ENCODE measurements around the gene INSYN1. TPM values are rescaled to one million over a fixed set of nuclear protein-coding genes. Genes with fewer than 3 reads are reported as not detected.
"Not testable (repeated sequence)": the region's sequence is repeated elsewhere in the genome, so short reads cannot be mapped to it uniquely, and the experiment has no call there.

Gene INSYN1
- total RNA-seq, 8 experiments from 2014 or later: 0.49 to 46.6 (median 26.5) TPM

- ATAC-seq (replicated peaks in 6 of 8): peak in 2 of 8 experiments; percentile 11 to 23
- H3K4me1 ChIP-seq (replicated peaks in 1 of 2): peaks cover 47 to 66% of the 10 kb centered on the region in 2 donors
- no peak overlapping the region for H3K4me3 ChIP-seq
- in situ Hi-C loops (cut with MboI; ENCODE audit: low pct_unique_long_range_greater_than_20kb in 2 of 9, low sequenced_read_pairs in 9 of 9, unreplicated experiment in 9 of 9): no loop called here
- 29 to 100% (median 90%) methylated on average over 1 to 4 of the region's 25 CpGs; no CpG with 5 or more reads in 6 of the 10 experiments for WGBS, 10 experiments
- H3K27ac ChIP-seq: peak overlapping the region; percentile 17 to 56
These were observed 12.8 kb downstream of the INSYN1 start for GRCh38 chr15:73740152-73741048.

GRCh38 chr15:73737535-73737934 lies 15.6 kb downstream of the INSYN1 start:
- 37 to 80% (median 40%) methylated on average over 1 to 3 of the region's 7 CpGs; no CpG with 5 or more reads in 6 of the 10 experiments for WGBS, 10 experiments
- H3K4me1 ChIP-seq (replicated peaks in 1 of 2): peaks cover 41 to 46% of the 10 kb centered on the region in 2 donors
- no peak overlapping the region for H3K27ac ChIP-seq
- in situ Hi-C loops (cut with MboI; ENCODE audit: low pct_unique_long_range_greater_than_20kb in 2 of 9, low sequenced_read_pairs in 9 of 9, unreplicated experiment in 9 of 9): no loop called here
- ATAC-seq (replicated peaks in 6 of 8): peak in 5 of 8 experiments; percentile 10 to 71 (median 49)
- no peak overlapping the region for H3K4me3 ChIP-seq

- 7% methylated on average over 3 of the region's 3 CpGs; no CpG with 5 or more reads in 9 of the 10 experiments for WGBS, 10 experiments
- peak in 4 of 8 experiments; percentile 9 to 52 (median 24) for ATAC-seq (replicated peaks in 6 of 8)
These were observed 20.2 kb downstream of the INSYN1 start for GRCh38 chr15:73732930-73733329.

GRCh38 chr15:73732051-73732450 lies 21.1 kb downstream of the INSYN1 start:
- H3K27ac ChIP-seq; ATAC-seq (replicated peaks in 6 of 8); in situ Hi-C loops (cut with MboI; ENCODE audit: low pct_unique_long_range_greater_than_20kb in 2 of 9, low sequenced_read_pairs in 9 of 9, unreplicated experiment in 9 of 9); H3K4me3 ChIP-seq: not testable (repeated sequence)
- peaks cover 4 to 14% of the 10 kb centered on the region in 2 donors for H3K4me1 ChIP-seq (replicated peaks in 1 of 2)
- WGBS, 10 experiments: 60 to 90% methylated on average over 1 to 2 of the region's 29 CpGs; no CpG with 5 or more reads in 8 of the 10 experiments

More at GRCh38 chr15:73732930-73733329, 20.2 kb downstream of the INSYN1 start:
- in situ Hi-C loops (cut with MboI; ENCODE audit: low pct_unique_long_range_greater_than_20kb in 2 of 9, low sequenced_read_pairs in 9 of 9, unreplicated experiment in 9 of 9): no loop called here
- Histone ChIP-seq H3K27ac (no peak overlapping the region), H3K4me3 (no peak overlapping the region), H3K4me1 (replicated peaks in 1 of 2) (peaks cover 13 to 18% of the 10 kb centered on the region in 2 donors)

GRCh38 chr15:73727330-73727976 lies 25.7 kb downstream of the INSYN1 start:
- in situ Hi-C loops (cut with MboI; ENCODE audit: low pct_unique_long_range_greater_than_20kb in 2 of 9, low sequenced_read_pairs in 9 of 9, unreplicated experiment in 9 of 9): no loop called here
- Histone ChIP-seq H3K27ac (no peak overlapping the region), H3K4me1 (replicated peaks in 1 of 2) (peaks cover 23 to 31% of the 10 kb centered on the region in 2 donors), H3K4me3 (no peak overlapping the region)
- WGBS, 10 experiments: 62 to 100% (median 91%) methylated on average over 1 to 4 of the region's 7 CpGs; no CpG with 5 or more reads in 5 of the 10 experiments
- peak in 5 of 8 experiments; percentile 38 to 94 (median 73) for ATAC-seq (replicated peaks in 6 of 8)

- WGBS, 10 experiments: 21 to 80% (median 58%) methylated on average over 1 to 3 of the region's 3 CpGs; no CpG with 5 or more reads in 3 of the 10 experiments
- in situ Hi-C loops (cut with MboI; ENCODE audit: low pct_unique_long_range_greater_than_20kb in 2 of 9, low sequenced_read_pairs in 9 of 9, unreplicated experiment in 9 of 9): loop anchor here in 4 of 9 experiments (25.0 kb wide), 3 partner anchors 162 to 412 kb away; no protein-coding TSS in a partner anchor
- Histone ChIP-seq H3K4me3 (no peak overlapping the region), H3K4me1 (replicated peaks in 1 of 2) (peaks cover 37 to 43% of the 10 kb centered on the region in 2 donors), H3K27ac (no peak overlapping the region)
- peak in 5 of 8 experiments; percentile 58 to 78 (median 73) for ATAC-seq (replicated peaks in 6 of 8)
These were observed 28.9 kb downstream of the INSYN1 start for GRCh38 chr15:73724212-73724611.

GRCh38 chr15:73723191-73723590 lies 30.0 kb downstream of the INSYN1 start:
- in situ Hi-C loops (cut with MboI; ENCODE audit: low pct_unique_long_range_greater_than_20kb in 2 of 9, low sequenced_read_pairs in 9 of 9, unreplicated experiment in 9 of 9): loop anchor here in 4 of 9 experiments (25.0 kb wide), 3 partner anchors 161 to 411 kb away; no protein-coding TSS in a partner anchor
- Histone ChIP-seq H3K27ac (no peak overlapping the region), H3K4me1 (replicated peaks in 1 of 2) (peaks cover 47 to 49% of the 10 kb centered on the region in 2 donors), H3K4me3 (no peak overlapping the region)
- WGBS, 10 experiments: 0 to 80% (median 7%) methylated on average over 1 to 4 of the region's 4 CpGs; no CpG with 5 or more reads in 2 of the 10 experiments
- peak in 6 of 8 experiments; percentile 6 to 81 (median 74) for ATAC-seq (replicated peaks in 6 of 8)

- Histone ChIP-seq H3K4me1 (replicated peaks in 1 of 2) (peaks cover 46 to 47% of the 10 kb centered on the region in 2 donors), H3K4me3 (no peak overlapping the region), H3K27ac (no peak overlapping the region)
- WGBS, 10 experiments: 63 to 100% (median 83%) methylated on average over 1 to 2 of the region's 3 CpGs; no CpG with 5 or more reads in 5 of the 10 experiments
- ATAC-seq (replicated peaks in 6 of 8): no peak
- in situ Hi-C loops (cut with MboI; ENCODE audit: low pct_unique_long_range_greater_than_20kb in 2 of 9, low sequenced_read_pairs in 9 of 9, unreplicated experiment in 9 of 9): loop anchor here in 4 of 9 experiments (25.0 kb wide), 3 partner anchors 160 to 410 kb away; no protein-coding TSS in a partner anchor
These were observed 30.7 kb downstream of the INSYN1 start for GRCh38 chr15:73722425-73722824.

GRCh38 chr15:73718694-73719093 lies 34.5 kb downstream of the INSYN1 start:
- peak in 6 of 8 experiments; percentile 12 to 55 (median 30) for ATAC-seq (replicated peaks in 6 of 8)

GRCh38 chr15:73717802-73718201 lies 35.3 kb downstream of the INSYN1 start:
- Histone ChIP-seq H3K27ac (no peak overlapping the region), H3K4me3 (no peak overlapping the region), H3K4me1 (replicated peaks in 1 of 2) (peaks cover 26 to 27% of the 10 kb centered on the region in 2 donors)
- WGBS, 10 experiments: 0 to 90% (median 83%) methylated on average over 1 to 7 of the region's 11 CpGs; no CpG with 5 or more reads in 5 of the 10 experiments
- in situ Hi-C loops (cut with MboI; ENCODE audit: low pct_unique_long_range_greater_than_20kb in 2 of 9, low sequenced_read_pairs in 9 of 9, unreplicated experiment in 9 of 9): loop anchor here in 4 of 9 experiments (25.0 kb wide), 3 partner anchors 156 to 406 kb away; no protein-coding TSS in a partner anchor
- ATAC-seq (replicated peaks in 6 of 8): no peak

More at GRCh38 chr15:73718694-73719093, 34.5 kb downstream of the INSYN1 start:
- H3K27ac ChIP-seq: peak overlapping the region; percentile 39 to 63
- peaks cover 35 to 36% of the 10 kb centered on the region in 2 donors for H3K4me1 ChIP-seq (replicated peaks in 1 of 2)
- 52 to 100% (median 60%) methylated on average over 1 to 4 of the region's 4 CpGs; no CpG with 5 or more reads in 5 of the 10 experiments for WGBS, 10 experiments
- H3K4me3 ChIP-seq: no peak overlapping the region
- in situ Hi-C loops (cut with MboI; ENCODE audit: low pct_unique_long_range_greater_than_20kb in 2 of 9, low sequenced_read_pairs in 9 of 9, unreplicated experiment in 9 of 9): loop anchor here in 4 of 9 experiments (25.0 kb wide), 3 partner anchors 156 to 406 kb away; no protein-coding TSS in a partner anchor

- H3K4me3 ChIP-seq: no peak overlapping the region
- H3K27ac ChIP-seq: no peak overlapping the region
- H3K4me1 ChIP-seq (replicated peaks in 1 of 2): peaks cover 20 to 23% of the 10 kb centered on the region in 2 donors
- WGBS, 10 experiments: 13 to 100% (median 87%) methylated on average over 1 to 3 of the region's 3 CpGs
- peak in 1 of 8 experiments; percentile 36 for ATAC-seq (replicated peaks in 6 of 8)
- in situ Hi-C loops (cut with MboI; ENCODE audit: low pct_unique_long_range_greater_than_20kb in 2 of 9, low sequenced_read_pairs in 9 of 9, unreplicated experiment in 9 of 9): loop anchor here in 4 of 9 experiments (25.0 kb wide), 3 partner anchors 155 to 405 kb away; no protein-coding TSS in a partner anchor
These were observed 35.9 kb downstream of the INSYN1 start for GRCh38 chr15:73717206-73717605.

GRCh38 chr15:73716417-73716816 lies 36.7 kb downstream of the INSYN1 start:
- Histone ChIP-seq H3K4me1 (replicated peaks in 1 of 2) (peaks cover 17 to 22% of the 10 kb centered on the region in 2 donors), H3K27ac (no peak overlapping the region), H3K4me3 (no peak overlapping the region)
- no peak for ATAC-seq (replicated peaks in 6 of 8)
- in situ Hi-C loops (cut with MboI; ENCODE audit: low pct_unique_long_range_greater_than_20kb in 2 of 9, low sequenced_read_pairs in 9 of 9, unreplicated experiment in 9 of 9): loop anchor here in 4 of 9 experiments (25.0 kb wide), 3 partner anchors 154 to 404 kb away; no protein-coding TSS in a partner anchor
- 40 to 100% (median 95%) methylated on average over 1 to 3 of the region's 6 CpGs; no CpG with 5 or more reads in 2 of the 10 experiments for WGBS, 10 experiments

Measured in motor neuron (in vitro differentiated cells).